LNCaP clone FGC (cell line): Measurements from ENCODE around the gene POLD3.

Experiments used
- DNase-seq: peaks from one replicate; pipeline ENCODE4 v3.0.0-alpha.2; 2011; ENCODE audit warnings: low read depth
- H3K4me3 ChIP-seq: 2 replicates; pipeline ENCODE4 v1.5.1; 2011; ENCODE audit warnings: mild to moderate bottlenecking, low read depth, low read length, control low read depth
- TF ChIP-seq, protein P1 (sequence below): IDR thresholded peaks from 2 replicates; pipeline ENCODE4 v1.5.1; 2012; ENCODE audit warnings: mild to moderate bottlenecking; ENCODE audit not compliant: control insufficient read depth, insufficient read depth; ENCODE audit errors: extremely low read depth

The POLD3 gene

DNA sequence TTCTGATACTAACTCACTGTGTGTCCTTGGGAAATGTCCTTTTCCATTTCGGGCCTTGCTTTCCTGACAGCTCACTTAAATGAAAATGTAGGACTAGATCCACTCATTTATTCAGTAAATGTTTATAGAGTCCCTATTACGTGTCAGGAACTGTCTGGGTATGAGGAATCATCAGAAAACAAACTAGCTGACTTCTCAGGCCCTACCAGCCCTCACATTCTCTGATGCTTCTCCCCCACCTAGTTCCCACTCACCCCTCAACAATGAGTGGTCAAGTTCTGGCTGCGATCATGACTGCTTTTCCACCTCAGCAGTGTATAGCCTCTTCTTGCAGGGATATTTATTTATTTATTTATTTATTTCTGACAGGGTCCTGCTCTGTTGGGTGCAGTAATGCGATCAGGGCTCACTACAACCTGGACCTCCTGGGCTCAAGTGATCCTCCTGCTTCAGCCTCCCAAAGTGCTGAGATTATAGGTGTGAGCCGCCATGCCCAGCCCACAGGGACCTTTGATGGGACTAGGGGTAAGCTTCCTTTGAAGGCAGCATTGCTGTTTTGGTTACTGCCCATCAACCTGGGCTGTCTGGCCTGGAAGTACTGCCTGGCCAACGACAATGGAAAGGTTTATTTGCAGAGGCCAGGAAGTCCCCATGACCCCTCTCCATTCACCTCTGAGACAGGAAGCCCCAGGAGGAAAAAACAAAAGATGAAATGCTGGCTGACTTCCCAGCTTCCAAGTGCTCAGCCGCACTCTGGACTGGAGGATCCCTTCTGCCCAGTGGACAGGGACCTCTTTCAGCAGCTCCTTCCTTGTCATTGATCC lies 33.1 kb upstream of the POLD3 start:
- DNase-seq: no peak
- TF ChIP-seq, protein P1, sequence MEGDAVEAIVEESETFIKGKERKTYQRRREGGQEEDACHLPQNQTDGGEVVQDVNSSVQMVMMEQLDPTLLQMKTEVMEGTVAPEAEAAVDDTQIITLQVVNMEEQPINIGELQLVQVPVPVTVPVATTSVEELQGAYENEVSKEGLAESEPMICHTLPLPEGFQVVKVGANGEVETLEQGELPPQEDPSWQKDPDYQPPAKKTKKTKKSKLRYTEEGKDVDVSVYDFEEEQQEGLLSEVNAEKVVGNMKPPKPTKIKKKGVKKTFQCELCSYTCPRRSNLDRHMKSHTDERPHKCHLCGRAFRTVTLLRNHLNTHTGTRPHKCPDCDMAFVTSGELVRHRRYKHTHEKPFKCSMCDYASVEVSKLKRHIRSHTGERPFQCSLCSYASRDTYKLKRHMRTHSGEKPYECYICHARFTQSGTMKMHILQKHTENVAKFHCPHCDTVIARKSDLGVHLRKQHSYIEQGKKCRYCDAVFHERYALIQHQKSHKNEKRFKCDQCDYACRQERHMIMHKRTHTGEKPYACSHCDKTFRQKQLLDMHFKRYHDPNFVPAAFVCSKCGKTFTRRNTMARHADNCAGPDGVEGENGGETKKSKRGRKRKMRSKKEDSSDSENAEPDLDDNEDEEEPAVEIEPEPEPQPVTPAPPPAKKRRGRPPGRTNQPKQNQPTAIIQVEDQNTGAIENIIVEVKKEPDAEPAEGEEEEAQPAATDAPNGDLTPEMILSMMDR: no peak
- H3K4me3 ChIP-seq: no peak overlapping the region

DNA sequence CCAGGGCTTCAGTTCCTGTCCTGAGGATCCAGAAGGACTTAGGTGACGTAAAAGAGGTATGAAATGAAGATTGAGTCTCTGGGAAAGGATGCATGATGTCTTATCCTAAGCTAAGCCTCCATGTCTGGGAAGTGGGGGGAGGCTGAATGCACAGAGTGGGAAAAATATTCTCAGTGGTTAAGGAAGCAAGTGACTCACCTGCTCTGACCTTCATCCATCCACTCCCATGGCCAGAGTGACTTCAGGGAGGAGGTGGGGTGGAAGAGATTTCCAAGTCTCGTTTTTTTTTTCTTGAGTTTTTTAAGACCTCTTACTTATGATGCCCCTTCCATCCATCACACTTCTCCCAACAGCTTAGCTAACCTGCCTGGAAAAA lies 32.5 kb upstream of the POLD3 start:
- no peak overlapping the region for H3K4me3 ChIP-seq
- TF ChIP-seq, protein P1: no peak
- no peak for DNase-seq

DNA sequence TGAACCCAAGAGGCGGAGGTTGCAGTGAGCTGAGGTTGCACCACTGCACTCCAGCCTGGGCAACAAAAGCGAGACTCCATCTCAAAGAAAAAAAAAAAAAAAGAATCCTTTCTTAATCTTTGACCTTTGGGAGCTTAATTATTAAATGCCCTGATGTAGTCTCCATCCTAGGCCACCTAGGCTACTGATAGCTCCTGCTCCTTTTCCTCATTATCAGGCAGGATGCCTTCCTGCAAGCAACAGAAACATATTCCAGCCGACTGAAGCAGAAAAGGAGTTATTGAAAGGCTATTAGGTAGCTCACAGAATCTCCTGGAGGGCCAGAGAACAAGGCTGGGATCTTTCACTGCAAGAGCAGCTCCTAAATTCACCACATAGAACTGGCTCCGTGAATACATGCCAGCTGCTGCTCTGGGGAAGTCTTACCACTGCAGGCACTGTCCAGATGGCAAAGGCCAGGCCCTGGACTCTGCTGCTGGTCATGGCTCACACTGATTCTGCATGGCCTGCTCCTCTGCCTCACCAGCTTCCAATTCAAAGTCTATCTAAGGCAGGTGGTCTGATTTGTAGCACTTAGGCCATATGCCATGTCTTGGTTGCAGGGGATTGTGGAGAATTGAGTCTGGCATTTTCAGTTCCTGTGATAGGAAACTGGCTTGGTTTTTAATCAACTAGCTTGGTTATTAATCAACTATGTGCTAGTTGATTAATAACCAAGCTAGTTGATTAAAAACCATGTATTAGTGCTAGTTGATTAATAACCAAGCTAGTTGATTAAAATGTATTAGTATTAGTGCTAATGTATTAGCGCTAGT lies 26.0 kb upstream of the POLD3 start:
- no peak for DNase-seq
- TF ChIP-seq, protein P1: no peak
- no peak overlapping the region for H3K4me3 ChIP-seq

DNA sequence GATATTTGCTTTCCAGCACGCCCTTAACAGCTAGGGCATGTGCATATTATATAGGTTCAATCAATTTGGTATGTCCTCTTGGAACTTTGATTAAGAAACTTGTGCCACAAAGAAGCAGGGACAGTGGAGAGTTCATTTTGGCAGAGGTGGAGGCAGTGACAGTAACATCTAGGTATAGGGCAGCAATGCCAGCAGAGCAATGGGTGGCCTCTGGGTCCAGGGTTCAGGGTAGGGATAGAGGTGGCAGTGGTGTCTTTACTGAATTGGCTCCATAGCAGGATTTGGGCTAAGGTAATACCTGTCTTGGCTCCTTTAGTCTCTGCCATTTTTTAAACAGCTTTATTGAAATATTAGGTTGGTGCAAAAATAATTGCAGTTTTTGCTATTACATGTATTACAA lies 24.4 kb upstream of the POLD3 start:
- H3K4me3 ChIP-seq: no peak overlapping the region
- TF ChIP-seq, protein P1: no peak
- no peak for DNase-seq

DNA sequence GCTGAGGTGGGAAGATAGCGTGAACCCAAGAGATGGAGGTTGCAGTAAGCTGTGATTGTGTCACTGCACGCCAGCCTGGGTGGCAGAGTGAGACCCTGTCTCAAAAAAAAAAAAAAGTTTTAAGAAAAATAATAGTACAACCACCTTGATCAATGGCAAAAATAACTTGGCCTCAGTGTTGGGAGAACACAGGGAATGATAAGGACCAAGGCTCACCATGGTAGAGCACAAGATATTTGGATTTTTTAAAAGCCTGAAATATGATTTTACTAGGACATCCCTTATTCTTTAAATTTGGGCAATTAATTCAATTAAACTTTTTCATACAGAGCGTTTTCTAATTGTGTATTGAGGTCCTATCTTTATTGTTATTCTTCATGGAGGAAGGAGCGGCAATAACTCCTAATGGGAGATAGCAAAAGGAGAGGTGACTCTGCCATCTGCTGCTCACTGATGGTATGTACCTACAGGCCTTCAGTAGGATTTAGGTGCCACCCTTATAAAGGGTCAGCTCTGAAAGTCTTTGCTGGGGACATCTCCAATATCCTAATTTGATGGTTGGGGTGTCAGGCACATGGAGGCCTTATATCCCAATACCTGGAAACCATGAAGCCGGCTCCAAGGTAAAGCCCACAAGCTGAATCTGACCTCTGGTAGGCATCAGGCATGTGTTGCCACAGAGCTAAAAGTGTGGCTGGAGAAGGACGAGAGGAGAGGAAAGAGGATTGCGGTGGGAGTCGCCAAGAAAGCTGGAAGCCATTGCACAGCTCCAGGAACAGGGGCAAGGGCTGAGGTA lies 21.9 kb upstream of the POLD3 start:
- no peak overlapping the region for H3K4me3 ChIP-seq
- peak; percentile 43 for DNase-seq
- TF ChIP-seq, protein P1: peak; percentile 84

DNA sequence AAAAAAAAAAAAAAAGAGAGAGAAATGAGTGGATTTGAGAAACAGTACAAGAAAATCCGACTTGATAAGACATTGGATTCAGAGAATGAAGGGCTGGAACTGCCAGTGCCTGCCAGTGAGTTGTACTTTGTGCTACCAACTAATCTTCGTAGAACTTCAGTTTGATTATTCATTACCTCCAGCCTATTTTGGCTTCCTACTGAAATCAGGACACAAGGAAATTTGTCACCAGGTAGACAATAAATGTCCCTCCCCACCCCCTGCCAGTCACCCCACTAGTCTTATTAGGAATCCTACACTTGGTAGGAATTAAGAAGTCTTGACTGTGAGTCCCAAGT lies 21.4 kb upstream of the POLD3 start:
- TF ChIP-seq, protein P1: no peak
- no peak overlapping the region for H3K4me3 ChIP-seq
- no peak for DNase-seq
